ENCODE data around the gene GAS7.

- TF ChIP-seq CTCF (IDR thresholded peaks at IDR 0.05) (no peak), POLR2A (IDR thresholded peaks at IDR 0.05) (no peak)
Observed at GRCh38 chr17:10092595-10092994, 105.8 kb downstream of the GAS7 start.
